NCI-H128 (cell line): ENCODE results near the gene MPEG1.

Source experiments
- DNase-seq: peaks from one replicate; lab custom pipeline; 2025; ENCODE audit not compliant: unreplicated experiment; lab: John Stamatoyannopoulos, UW

Gene MPEG1

DNA sequence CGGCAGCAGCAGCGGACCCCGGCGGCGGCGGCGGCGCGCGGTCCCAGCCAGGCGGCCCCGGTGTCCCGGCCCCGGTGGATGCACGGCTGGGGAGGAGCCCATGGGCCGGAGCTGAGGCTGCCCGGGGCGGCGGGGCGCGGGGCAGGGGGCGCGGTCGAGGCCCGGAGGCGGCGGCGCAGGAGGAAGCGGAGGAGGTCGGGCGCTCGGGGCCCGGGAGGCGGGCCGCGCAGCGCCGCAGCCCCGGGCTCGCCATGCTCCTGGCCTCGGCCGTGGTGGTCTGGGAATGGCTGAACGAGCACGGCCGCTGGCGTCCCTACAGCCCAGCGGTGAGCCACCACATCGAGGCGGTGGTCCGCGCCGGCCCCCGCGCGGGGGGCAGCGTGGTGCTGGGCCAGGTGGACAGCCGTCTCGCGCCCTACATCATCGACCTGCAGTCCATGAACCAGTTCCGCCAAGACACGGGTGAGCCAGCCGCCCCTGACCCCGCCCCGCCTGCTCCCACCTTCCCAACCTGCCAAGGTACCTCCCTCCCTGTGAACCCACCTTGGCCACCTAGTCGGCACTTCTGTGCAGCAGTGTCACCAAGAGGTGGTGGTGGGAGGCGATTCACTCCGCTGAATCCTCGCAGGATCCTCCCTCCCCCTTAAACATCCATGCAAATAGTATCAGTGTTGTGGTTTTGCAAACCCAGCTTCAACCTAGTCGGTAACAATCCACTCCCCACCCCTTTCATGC lies 40.2 kb downstream of the MPEG1 start:
- no peak for DNase-seq

DNA sequence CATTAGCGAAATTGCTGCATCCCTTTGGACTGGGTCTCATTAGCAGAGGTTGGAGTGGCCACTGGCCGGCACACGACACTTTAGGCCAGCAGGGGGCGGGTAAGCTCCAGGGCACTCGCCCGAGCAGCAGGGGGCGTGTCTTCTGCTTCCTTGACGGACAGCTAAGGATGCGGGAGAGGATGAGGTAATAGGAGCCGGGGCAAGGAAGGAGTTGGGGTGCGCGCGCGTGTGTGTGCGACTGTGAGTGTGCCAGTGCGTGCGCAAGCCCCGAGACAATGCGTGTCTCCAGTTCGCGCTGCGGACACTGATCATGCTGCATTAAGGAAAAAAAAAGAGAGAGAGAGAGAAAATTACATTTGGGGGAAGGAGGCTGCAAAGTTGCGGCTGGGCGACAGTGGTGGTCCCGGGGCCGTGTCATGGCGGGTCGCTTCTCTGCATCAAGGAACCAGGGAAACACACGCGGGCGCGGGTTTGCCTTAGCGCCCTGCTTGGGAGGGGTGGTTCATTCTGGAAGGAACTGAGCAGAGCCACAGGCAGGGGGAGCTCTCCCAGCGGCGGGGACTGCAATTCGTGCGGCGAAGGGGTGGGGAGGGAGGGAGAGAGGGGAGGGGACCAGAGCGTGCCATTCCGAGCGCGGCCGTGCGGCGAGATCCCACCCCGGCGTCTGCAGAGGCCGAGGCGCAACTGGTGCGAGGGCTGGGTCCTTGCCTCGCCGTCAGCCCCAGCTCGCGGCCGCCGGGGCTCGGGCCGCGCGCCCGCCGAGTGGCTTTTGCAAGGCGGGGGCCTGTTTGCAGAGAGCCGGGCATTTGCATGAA lies 41.0 kb downstream of the MPEG1 start, which contains the start of gene DTX4:
Gene DTX4, plus strand, starts transcription at position 625 of the 815 bp plus-strand sequence. CDS start 464 bp downstream, outside the sequence.
- DNase-seq, result peak; percentile 74

DNA sequence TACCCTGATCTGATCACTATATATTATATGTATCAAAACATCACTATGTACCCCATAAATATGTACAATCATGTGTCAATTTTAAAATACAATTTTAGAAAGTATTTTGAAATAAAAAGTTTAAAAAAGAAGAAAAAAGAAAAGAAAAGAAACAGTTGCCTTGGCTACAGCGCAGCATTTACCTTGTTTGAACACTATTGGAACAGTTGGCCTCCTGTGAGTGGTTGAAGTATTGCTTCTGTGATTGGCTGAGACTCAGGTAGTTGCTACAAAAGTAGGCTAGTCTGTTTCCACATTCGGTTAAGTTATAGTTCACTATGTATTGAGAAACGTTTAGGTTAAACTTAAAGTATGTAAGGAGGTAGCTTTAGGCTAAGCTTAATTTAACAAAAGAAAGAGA lies 48.7 kb downstream of the MPEG1 start:
- DNase-seq, result no peak
